Measurements from ENCODE around the gene SUSD5.
A peak's percentile ranks its signal among the peaks of the same experiment; 100 is the strongest.
"Not testable (repeated sequence)": the region's sequence is repeated elsewhere in the genome, so short reads cannot be mapped to it uniquely, and the experiment has no call there.

SUSD5 gene

GRCh38 chr3:33146791-33147445 is 71.7 kb downstream of the SUSD5 start:
- no peak for DNase-seq

GRCh38 chr3:33145901-33146580 is 72.6 kb downstream of the SUSD5 start:
- DNase-seq: no peak

DNA sequence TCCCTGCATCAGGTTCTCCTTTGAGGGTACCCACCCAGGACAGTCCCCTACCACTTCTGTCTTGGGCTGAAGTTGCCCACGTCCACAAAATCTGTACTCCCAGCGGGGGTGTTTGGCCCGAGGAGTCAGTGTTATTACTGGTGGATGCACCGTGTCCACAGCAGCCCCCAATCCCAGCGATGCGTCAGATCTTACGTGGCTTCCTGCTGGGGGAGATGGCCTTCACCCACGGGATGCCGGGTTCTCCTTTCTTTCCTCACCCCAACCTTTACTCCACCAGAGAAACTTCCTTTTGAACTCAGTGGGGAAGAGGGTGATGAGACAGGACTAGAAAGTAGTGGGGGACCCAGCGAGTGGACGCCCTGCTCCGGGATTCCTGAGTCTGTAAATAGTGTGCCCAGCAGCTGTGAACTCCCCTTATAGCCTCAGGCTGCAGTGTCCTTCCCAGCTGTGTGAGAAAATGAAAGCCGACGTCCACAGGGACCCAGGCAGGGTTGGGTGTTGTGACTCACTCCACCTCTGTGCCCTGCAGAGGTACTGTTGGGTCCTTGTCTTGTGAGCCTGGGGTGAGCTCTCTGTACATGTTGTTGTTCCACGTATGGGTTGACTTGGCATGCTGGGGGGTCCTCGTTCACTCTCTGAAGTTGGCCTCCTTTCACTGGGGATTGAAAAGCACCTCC is 73.2 kb downstream of the SUSD5 start:
- no peak for DNase-seq

DNA sequence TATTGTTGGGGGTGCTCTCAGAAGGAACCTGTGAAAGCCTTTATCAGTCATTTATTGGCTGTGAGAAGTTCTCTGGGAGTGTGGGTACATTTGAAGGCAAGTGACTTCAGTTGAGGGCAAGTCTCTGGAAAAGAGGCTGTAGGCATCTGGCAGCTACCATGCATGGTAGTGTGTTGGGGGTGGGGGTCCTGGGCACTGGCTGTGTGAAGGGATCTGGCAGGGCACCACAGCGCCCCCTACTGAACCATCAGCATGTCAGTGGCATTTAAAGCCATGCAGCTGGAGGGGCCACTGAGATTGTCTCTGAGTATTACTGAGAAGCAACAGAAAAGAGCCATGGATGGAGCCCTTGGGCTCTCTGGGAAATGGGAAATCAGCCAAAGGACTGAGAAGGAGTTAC is 74.2 kb downstream of the SUSD5 start:
- DNase-seq: peak in 1 of 2 donors; percentile 24

DNA sequence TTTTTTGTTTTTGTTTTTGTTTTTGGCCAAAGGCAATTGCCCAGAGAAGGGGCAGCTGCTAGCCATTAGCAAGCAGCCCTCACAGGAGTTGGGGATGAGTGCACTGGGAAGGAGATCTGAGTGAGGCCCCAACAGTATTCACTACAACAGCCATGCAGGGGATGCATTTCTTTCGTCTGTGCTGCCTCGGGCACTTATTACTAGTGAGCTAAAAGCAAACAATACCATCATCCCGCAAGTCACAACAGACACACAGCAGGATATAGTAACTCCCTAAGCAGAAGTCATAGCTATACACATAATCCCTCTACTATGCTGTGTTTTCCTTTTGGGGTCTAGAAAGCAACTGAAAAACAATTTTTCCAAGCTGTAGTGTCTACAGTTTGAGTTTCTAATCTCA is 77.6 kb downstream of the SUSD5 start:
- no peak for DNase-seq

GRCh38 chr3:33139996-33140395 is 78.6 kb downstream of the SUSD5 start:
- DNase-seq: no peak

GRCh38 chr3:33139006-33139623 is 79.5 kb downstream of the SUSD5 start:
- DNase-seq: not testable (repeated sequence)

GRCh38 chr3:33137691-33138090 is 80.9 kb downstream of the SUSD5 start:
- no peak for DNase-seq

- DNase-seq: no peak
These were observed 84.5 kb downstream of the SUSD5 start for GRCh38 chr3:33134026-33134625.

GRCh38 chr3:33132019-33132360 is 86.6 kb downstream of the SUSD5 start:
- DNase-seq: no peak

- peak; percentile 33 to 52 for DNase-seq
These were observed 87.1 kb downstream of the SUSD5 start for GRCh38 chr3:33131331-33132018.

DNA sequence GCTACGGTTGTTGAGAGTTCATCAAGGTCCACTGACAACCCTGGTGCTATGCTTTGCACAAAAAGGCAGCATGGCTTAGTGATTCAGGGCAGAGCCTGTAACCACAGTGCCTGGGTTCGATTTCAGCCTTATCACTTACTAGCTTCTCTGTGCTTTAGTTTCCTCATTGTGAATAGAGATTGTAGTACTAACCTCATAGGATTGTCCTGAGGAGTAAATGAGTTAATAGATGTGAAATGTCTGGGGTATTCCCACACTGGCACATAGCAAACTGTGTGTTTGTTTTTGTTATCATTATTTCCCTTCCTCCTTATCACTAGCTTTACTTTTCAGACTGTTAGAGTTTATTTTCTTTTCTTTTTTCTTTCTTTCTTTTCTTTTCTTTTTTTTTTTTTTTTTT is 88.5 kb downstream of the SUSD5 start:
- no peak for DNase-seq

GRCh38 chr3:33128706-33129105 is 89.9 kb downstream of the SUSD5 start:
- no peak for DNase-seq

DNA sequence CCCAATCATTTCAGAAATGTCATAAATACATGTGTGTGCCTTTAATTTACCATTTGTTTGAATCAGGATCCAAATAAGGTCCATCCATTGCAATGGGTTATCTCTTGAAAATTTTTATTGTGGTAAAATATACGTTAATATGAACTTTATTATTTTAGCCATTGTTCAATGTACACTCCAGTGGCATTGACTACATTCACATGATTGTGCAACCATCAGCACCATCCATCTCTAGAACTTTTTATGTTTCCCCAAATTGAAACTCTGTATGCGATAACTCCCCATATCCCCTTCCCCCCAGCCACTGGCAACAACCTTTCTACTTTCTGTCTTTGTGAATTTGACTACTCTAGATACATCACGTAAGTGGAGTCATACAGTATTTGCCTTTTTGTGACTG is 92.8 kb downstream of the SUSD5 start:
- DNase-seq: no peak

- DNase-seq: no peak
These were observed 94.0 kb downstream of the SUSD5 start for GRCh38 chr3:33124638-33125037.

DNA sequence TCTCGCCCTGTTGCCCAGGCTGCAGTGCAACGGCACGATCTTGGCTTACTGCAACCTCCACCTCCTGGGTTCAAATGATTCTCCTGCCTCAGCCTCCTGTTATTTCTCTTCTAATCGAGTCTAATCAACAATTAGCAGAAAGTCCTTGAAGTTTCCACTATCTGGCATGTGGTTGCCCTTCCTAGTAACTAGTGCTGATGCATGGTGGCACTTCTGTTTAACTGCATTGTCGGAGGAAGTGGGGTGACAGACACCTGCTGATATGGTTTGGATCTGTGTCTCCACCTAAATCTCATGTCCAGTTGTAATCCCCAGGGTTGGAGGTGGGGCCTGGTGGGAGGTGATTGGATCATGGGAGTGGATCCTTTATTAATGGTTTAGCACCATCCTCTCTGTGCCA is 95.6 kb downstream of the SUSD5 start:
- DNase-seq: no peak

DNA sequence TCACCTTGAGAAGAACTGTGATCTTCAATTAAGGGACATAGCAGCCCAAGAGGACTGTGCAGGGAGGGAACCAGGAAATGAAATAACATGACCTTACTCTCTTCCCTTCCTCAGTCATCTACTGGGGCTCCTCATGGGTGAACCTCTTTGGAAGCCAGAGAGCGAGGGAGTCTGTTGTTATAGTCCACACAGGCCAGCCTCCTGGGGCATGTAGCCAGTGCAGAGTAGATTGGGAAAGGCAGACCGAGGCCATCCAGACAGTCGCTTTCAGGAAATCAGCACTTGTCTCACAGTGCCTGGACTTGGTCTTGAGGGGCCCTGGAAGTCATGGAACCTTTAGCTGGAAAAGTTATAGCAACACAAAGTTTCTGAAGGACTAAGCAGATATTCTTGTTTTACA is 98.7 kb downstream of the SUSD5 start:
- DNase-seq: no peak

GRCh38 chr3:33117461-33117860 is 101.1 kb downstream of the SUSD5 start:
- no peak for DNase-seq

GRCh38 chr3:33115024-33115768 is 103.4 kb downstream of the SUSD5 start:
- DNase-seq: peak in 1 of 2 donors; percentile 70

- no peak for DNase-seq
These were observed 104.0 kb downstream of the SUSD5 start for GRCh38 chr3:33114622-33115023.

DNA sequence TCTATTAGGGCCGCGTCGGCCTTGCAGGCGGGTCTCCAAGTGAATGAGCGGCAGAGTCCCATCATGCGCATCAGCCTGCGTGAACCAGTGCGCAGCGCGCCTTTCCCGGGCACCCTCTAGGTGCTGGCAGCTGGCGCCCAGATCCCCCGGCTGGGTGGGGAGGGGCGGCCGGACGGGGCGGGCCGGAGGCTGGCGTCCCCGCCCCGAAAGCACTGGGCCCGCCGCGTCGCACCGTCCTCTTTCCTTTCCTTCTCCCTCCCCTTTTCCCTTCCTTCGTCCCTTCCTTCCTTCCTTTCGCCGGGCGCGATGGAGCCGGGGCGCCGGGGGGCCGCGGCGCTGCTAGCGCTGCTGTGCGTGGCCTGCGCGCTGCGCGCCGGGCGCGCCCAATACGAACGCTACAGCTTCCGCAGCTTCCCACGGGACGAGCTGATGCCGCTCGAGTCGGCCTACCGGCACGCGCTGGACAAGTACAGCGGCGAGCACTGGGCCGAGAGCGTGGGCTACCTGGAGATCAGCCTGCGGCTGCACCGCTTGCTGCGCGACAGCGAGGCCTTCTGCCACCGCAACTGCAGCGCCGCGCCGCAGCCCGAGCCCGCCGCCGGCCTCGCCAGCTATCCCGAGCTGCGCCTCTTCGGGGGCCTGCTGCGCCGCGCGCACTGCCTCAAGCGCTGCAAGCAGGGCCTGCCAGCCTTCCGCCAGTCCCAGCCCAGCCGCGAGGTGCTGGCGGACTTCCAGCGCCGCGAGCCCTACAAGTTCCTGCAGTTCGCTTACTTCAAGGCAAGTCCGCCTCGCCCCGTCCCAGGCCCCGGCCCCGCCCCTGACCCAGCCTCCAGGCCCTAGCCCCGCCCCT is 104.6 kb downstream of the SUSD5 start, which contains the start of gene CRTAP:
TSS of gene CRTAP (plus strand) at position 243 of the 850 bp plus-strand sequence. CDS start at position 307, 64 bp downstream.
- DNase-seq: peak; percentile 88 to 90
